K562 (cell line): Measurements from ENCODE around the gene CSNK1G2. TPM values are rescaled to one million over a fixed set of nuclear protein-coding genes. Genes with fewer than 3 reads are reported as not detected.

Experiments
- EP400 ChIP-seq: fragments of 450-650 bp; IDR thresholded peaks from 2 replicates; pipeline ENCODE4 v1.6.1; 2017; ENCODE audit warnings: antibody characterized with exemption, mild to moderate bottlenecking, moderate library complexity
- HCFC1 ChIP-seq: IDR thresholded peaks from 2 replicates; pipeline ENCODE4 v1.6.1; 2012; ENCODE audit warnings: low read depth, low read length, improper control_type of control experiment
- KDM1A ChIP-seq, 2 experiments: fragments of 450-650 bp; IDR thresholded peaks; 2 replicates each; pipeline ENCODE4 v1.6.1; 2016; ENCODE audit warnings: mild to moderate bottlenecking in 2 of 2
- MAFG ChIP-seq: fragments of 450-650 bp; conservative IDR thresholded peaks from 2 replicates; pipeline ENCODE4 v1.6.1; 2016; ENCODE audit warnings: missing genetic modification characterization, missing compliant biosample characterization
- MEF2D ChIP-seq: conservative IDR thresholded peaks from 2 replicates; pipeline ENCODE4 v1.6.1; 2016; ENCODE audit warnings: low read depth, missing genetic modification characterization, missing compliant biosample characterization
- NFE2 ChIP-seq: IDR thresholded peaks from 2 replicates; pipeline ENCODE4 v1.6.1; 2014; ENCODE audit warnings: antibody characterized with exemption, low read depth
- NFIC ChIP-seq: fragments of 450-650 bp; IDR thresholded peaks from 2 replicates; pipeline ENCODE4 v1.6.1; 2017; ENCODE audit warnings: mild to moderate bottlenecking, inconsistent platforms
- PPARD ChIP-seq: fragments of 250-450 bp; sonication (Bioruptor Pico); IDR thresholded peaks from 2 replicates; pipeline ENCODE4 v1.8.0; 2022; ENCODE audit warnings: inconsistent platforms, mild to moderate bottlenecking, moderate library complexity
- RBFOX2 ChIP-seq: fragments of 200-400 bp; formaldehyde crosslinking; IDR thresholded peaks from 2 replicates; pipeline ENCODE4 v1.6.1; 2017; ENCODE audit warnings: low read depth, mild to moderate bottlenecking, low read length, moderate library complexity
- RCOR1 ChIP-seq, 2 experiments: IDR thresholded peaks; 2 replicates each; pipeline ENCODE4 v1.6.1; 2012; ENCODE audit warnings: low read depth in 2 of 2, low read length in 2 of 2, borderline replicate concordance in 1 of 2, improper control_type of control experiment in 1 of 2
- SMARCA4 ChIP-seq: fragments of 450-650 bp; IDR thresholded peaks from 2 replicates; pipeline ENCODE4 v1.6.1; 2016
- TRIM28 ChIP-seq: fragments of 450-650 bp; IDR thresholded peaks from 2 replicates; pipeline ENCODE4 v1.6.1; 2017
- ZEB2 ChIP-seq: fragments of 450-650 bp; IDR thresholded peaks from 2 replicates; pipeline ENCODE4 v1.6.1; 2016
- ZNF24 ChIP-seq: fragments of 450-650 bp; IDR thresholded peaks from 2 replicates; pipeline ENCODE4 v1.6.1; 2016
- ZNF316 ChIP-seq: fragments of 450-650 bp; IDR thresholded peaks from 2 replicates; pipeline ENCODE4 v1.6.1; 2016
- polyA plus RNA-seq, 8 experiments: library from polyadenylated mRNA; depleted of rRNA in 4 of 8; stranded (reverse) in 5 of 8; unstranded in 3 of 8; fragments of >200 nt; fragmentation: Nextera tagmentation in 2 of 8; fragmentation: Illumina TruSeq in 1 of 8; extraction: Ambion mirVana in 2 of 8; extraction: Trizol in 1 of 8; gene quantifications; 2 replicates each; pipeline versions ENCODE4 v1.2.1 to v1.2.3, GENCODE V29; 2011 to 2014; ENCODE audit warnings: inconsistent platforms in 1 of 8, missing spikeins in 1 of 8
- total RNA-seq, 7 experiments: library from RNA; depleted of rRNA in 6 of 7; stranded (reverse); fragments of >200 nt in 6 of 7; fragmentation: Illumina TruSeq in 2 of 7; extraction: Trizol in 2 of 7; gene quantifications; 2 replicates each; pipeline versions ENCODE4 v1.2.1 to v1.2.3, GENCODE V29; 2011 to 2021; ENCODE audit warnings: low replicate concordance in 1 of 7
- TF ChIP-seq, protein P1 (sequence below): fragments of 450-650 bp; IDR thresholded peaks from 2 replicates; pipeline ENCODE4 v1.6.1; 2018; ENCODE audit warnings: mild to moderate bottlenecking, low read depth; ENCODE audit not compliant: partially characterized antibody
- TF ChIP-seq, protein P2 (sequence below), 2 experiments: fragments of 450-650 bp; formaldehyde crosslinking in 1 of 2; IDR thresholded peaks; 2 replicates each; pipeline versions ENCODE4 v1.4.0 to v1.6.1; 2014 to 2020; ENCODE audit warnings: mild to moderate bottlenecking in 2 of 2, borderline replicate concordance in 1 of 2, low read depth in 1 of 2

The CSNK1G2 gene
- total and polyA plus RNA-seq, 9 of the 15 experiments (the other 6 are each of a cell fraction or from before 2014, with no cell fraction given) = 0.48 to 119 (median 49.5) TPM

DNA sequence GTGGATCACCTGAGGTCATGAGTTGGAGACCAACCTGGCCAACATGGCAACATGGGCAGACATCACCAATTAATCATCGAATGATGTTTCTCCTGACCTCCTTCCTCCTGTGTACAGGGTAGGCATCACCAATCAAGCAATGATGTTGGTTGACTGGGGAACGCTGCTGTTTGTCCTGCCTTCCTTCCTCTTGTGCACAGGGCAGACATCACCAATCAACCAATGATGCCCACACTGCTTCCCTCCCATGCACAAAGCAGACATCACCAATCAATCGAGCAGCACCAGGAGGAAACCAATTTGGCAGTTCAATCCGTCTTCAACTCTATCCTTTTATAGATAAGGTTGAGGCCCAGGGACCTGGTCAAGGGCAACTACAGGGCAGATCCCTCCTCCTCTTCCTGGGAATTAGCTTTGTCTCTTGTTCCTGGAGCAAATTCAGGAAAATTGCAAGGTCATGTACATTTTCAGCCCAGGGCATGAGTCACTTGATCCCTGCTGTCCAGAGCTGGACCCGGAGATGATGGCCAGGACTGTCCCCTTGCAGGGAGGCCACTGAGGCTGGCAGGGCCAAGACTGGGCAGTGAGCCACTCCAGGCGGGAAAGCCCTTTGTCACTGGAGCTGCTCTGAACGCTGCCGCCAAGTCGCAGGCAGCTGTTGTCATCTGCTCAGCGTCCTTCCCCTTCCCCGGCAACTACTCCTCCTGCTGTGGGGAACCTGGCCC lies 5.3 kb upstream of the CSNK1G2 start (continued):
- TF ChIP-seq, protein P1, sequence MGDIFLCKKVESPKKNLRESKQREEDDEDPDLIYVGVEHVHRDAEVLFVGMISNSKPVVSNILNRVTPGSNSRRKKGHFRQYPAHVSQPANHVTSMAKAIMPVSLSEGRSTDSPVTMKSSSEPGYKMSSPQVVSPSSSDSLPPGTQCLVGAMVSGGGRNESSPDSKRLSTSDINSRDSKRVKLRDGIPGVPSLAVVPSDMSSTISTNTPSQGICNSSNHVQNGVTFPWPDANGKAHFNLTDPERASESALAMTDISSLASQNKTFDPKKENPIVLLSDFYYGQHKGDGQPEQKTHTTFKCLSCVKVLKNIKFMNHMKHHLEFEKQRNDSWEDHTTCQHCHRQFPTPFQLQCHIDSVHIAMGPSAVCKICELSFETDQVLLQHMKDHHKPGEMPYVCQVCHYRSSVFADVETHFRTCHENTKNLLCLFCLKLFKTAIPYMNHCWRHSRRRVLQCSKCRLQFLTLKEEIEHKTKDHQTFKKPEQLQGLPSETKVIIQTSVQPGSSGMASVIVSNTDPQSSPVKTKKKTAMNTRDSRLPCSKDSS = peak; percentile 60
- TF ChIP-seq EP400 = peak; percentile 31; the same call in 1 of the 2 replicates
- 0 out of 2 replicates have a peak, but pooled peaks have one; percentile 32 for TF ChIP-seq ZEB2
- peak; percentile 37; the same call in 1 of the 2 replicates for TF ChIP-seq NFIC
- no peak for TF ChIP-seq PPARD (CRISPR knock-in tag)
- TF ChIP-seq NFE2 = 0 out of 2 replicates have a peak, but pooled peaks have one; percentile 20
- TF ChIP-seq RCOR1 (IDR thresholded peaks at IDR 0.05; ENCODE audit: borderline replicate concordance in 1 of 2, low read depth in 2 of 2, low read length in 2 of 2) = peak in 1 of 2 experiments; percentile 73; a peak in 2 of 4 replicates
- peak in 1 of 2 experiments; percentile 42; a peak in 1 of 4 replicates for TF ChIP-seq KDM1A (IDR thresholded peaks at IDR 0.05)
- TF ChIP-seq SMARCA4 = 0 out of 2 replicates have a peak, but pooled peaks have one; percentile 30
- TF ChIP-seq HCFC1 = peak; percentile 41; the same call in 1 of the 2 replicates
- TF ChIP-seq MAFG (tag) = peak; percentile 53
- TF ChIP-seq MEF2D (tag) = no peak
- TF ChIP-seq TRIM28 = peak; percentile 95
- TF ChIP-seq ZNF316 = peak; percentile 84
- no peak for TF ChIP-seq RBFOX2
- TF ChIP-seq ZNF24 = 0 out of 2 replicates have a peak, but pooled peaks have one; percentile 15
- TF ChIP-seq, protein P2, sequence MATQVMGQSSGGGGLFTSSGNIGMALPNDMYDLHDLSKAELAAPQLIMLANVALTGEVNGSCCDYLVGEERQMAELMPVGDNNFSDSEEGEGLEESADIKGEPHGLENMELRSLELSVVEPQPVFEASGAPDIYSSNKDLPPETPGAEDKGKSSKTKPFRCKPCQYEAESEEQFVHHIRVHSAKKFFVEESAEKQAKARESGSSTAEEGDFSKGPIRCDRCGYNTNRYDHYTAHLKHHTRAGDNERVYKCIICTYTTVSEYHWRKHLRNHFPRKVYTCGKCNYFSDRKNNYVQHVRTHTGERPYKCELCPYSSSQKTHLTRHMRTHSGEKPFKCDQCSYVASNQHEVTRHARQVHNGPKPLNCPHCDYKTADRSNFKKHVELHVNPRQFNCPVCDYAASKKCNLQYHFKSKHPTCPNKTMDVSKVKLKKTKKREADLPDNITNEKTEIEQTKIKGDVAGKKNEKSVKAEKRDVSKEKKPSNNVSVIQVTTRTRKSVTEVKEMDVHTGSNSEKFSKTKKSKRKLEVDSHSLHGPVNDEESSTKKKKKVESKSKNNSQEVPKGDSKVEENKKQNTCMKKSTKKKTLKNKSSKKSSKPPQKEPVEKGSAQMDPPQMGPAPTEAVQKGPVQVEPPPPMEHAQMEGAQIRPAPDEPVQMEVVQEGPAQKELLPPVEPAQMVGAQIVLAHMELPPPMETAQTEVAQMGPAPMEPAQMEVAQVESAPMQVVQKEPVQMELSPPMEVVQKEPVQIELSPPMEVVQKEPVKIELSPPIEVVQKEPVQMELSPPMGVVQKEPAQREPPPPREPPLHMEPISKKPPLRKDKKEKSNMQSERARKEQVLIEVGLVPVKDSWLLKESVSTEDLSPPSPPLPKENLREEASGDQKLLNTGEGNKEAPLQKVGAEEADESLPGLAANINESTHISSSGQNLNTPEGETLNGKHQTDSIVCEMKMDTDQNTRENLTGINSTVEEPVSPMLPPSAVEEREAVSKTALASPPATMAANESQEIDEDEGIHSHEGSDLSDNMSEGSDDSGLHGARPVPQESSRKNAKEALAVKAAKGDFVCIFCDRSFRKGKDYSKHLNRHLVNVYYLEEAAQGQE (IDR thresholded peaks at IDR 0.05; ENCODE audit: borderline replicate concordance) = peak; percentile 93
- TF ChIP-seq, protein P2 (CRISPR knock-in tag; IDR thresholded peaks at IDR 0.05; ENCODE audit: low read depth) = no peak
